Measurements from ENCODE around the gene AMBP.

The AMBP gene

DNA sequence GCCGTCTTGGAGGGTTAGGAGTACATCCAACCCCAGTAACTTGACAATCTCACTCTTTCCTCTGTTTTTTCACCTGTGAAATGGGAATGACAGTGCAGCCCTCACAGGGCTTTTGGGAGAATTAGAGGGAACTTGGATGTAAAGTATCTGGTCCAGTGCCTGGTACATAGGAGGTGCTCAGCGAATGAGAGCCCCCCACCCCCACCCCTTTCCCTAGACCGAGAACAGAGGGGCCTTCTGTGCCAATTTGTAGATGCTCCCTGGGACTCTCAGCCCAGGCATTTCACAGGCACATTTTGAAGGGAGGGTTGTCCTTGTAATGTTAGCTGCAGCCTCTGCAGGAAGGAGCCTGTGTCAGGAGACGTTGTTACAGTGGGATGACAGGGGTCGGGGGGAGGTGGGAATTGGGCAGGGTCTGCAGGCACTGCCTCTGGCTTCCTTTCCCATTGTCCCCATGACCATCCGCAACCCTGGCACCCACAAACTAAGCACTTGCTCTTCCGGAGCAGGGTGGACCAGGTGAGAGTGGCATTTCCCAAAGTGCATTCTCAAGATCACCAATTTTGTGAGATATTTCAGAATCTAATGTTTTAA is 47.0 kb downstream of the AMBP start:
- DNase-seq (ENCODE audit: low read depth): no peak

DNA sequence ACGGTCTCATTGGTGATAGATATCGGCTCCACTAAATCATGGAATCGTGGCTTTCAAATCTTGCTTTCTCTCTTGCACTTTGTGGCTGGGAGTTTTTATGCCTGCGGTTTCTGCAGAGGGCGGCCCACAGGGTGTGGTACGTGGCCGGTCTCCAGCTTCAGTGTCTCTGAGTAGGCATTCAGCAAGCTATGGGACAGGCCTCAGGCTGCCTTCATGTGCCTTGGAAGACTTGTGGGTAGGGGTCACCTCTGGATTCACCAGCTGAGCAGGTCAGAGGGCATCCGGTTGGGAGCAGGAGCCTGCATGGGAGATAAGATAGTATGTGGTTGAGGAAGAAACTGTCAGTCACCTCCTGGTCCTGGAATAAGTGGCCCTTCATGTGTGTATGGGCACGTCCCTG is 47.7 kb downstream of the AMBP start:
- no peak for DNase-seq (ENCODE audit: low read depth)

DNA sequence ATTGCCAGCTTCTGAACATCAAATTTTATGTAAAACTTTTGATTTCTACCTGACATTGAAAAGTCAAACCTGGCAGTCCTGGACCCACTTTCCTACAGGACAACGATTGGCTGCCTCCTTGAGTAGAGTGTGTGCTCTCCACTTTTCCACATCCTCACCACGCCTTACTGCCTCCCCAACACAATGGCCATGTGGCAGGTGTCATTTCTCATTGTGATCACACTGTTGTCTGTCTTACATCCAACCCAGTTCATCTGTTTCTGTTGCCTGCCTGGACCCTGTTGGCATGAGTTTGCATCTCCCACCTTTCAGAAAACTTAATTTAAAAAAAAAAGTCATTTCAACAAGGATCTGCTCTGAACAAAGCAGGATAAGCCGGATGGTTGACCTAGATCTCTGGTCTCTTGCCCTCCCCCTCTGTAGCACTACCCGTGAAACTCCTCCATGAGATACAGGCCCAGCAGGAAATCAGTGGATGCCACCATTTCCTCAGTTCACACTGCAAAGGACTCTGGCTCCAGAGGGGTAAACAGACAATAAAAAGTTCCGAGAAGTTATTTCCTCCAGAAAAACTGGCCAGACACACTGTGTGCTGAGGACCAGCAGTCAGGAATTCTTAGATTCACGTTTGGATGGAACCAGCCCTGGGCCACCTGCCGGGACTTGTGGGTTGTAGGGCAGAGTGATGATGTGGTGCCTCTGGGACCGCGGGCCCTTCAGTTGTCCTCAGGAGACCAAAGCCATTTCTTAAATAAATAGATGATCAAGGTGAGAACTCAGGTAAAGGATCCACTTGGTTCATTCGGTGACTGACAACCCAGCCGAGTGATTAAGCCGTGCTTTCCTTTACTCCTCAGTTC is 48.6 kb downstream of the AMBP start:
- DNase-seq (ENCODE audit: low read depth): no peak

DNA sequence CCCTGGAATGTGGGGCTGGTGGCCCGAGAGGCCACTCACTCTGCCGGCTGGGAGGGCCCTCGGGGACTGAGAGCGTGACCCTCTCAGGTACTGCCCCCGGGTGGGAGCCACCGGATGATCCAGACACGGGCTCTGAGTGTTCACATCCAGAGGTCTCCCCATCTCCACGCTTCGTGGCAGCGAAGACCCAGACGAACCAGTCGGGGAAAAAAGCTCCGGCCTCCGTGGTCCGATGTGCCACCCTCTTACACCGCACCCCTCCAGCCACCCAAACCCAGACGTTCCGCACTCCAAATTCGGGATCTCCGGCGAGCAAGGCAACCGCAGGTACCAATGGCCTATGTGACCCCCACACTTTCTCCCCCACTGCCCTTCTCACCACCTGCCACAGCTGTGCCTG is 49.5 kb downstream of the AMBP start:
- no peak for DNase-seq (ENCODE audit: low read depth)

DNA sequence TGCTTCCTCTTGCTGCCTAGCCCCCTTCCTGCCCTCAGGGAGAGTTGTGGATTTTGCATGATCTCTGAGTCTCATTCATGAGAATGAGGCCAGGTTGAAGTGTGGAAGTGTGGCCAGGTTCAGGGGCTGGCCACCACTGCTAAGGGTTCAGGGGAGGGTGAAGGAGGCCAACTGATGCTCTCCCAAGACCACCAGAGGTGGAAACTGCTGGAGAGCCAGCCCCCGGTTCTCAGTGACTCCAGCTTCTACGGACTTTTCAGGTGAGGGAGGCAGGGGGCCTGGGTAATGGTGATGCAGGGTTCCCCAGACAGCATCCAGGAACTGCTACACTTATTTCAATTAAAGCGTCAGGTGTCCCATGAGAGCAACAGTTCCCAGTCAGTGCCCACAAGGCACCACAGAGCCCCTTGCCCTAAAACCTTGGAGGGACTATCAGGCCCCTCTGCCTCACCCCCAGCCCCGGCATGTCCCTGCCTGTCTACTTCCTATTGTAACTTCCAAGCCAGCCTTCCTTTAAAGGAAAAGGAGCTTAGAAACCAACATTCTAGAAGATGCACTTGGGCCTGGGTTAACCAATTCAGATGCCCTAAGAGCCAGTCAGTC is 50.1 kb downstream of the AMBP start:
- DNase-seq (ENCODE audit: low read depth): no peak

DNA sequence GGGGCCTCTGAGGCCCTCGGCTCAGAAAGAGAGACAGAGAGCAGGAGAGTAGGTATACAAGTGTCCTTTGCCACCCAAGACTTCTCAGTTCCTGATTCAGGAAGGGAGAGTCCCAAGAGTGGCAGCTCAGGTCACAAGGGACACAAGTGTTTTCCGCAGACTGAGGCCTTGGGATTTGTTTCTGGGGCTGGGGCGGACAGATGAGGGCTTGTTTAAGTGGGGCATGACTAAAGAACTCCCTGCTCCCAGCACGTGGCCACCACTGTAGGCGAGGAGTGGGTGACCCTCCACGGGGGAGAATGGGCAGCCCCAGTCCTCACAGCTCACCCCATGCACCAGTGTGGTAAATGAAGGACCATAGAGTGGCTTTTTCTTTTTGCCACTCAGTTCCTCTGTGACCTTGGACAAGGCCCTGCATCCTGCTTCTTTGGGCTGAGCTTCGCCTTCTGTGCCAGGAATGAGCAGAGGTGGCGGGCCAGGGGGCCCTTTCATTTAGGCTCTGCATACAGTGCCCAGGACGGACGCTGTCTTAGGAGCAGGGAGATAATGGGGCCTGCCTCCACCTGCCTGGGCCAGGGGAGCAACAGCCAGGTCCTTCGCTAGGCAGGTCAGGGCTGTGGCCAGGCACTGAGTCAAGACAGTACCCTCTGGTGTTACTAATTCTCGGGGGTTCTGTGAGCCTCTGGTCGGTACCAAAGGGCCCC is 50.8 kb downstream of the AMBP start:
- no peak for DNase-seq (ENCODE audit: low read depth)

DNA sequence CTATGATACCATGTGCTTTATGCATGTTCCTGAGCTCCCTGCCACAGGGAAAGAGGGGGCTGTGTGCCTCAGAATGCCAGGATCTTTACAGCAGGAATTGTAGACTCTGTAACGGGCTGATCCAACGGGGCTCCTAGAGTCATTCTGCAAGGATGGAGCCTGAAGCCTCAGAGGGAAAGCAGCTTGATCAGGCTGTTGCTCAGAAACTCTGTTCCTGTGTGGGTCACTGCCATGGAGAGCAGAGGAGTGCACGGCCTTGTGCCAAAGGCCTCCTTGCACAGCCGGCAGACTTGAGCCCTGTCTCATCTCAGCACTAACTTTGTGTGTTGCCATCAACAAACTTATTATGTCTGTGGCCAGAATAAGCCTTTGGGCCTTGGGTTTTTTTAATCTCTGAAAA is 51.8 kb downstream of the AMBP start:
- DNase-seq (ENCODE audit: low read depth): no peak

DNA sequence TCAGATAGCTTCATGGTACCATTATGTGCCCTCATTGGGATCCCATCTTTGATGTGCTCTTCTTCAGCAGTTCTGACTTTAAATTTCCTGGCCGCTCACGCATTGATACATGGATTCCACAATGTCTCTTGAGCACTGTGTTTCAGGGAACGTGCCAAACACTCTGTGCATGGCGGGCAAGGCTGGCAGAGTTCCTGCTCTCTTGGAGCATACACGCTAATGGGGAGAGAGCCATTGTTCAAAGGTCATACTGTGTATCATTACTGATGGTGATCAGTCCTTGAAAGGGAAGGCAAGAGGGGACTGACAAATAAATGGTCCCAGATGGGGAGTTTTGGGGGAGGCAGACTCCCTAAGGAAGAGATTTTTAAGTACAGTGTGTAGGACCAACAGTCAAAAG is 52.3 kb downstream of the AMBP start:
- DNase-seq (ENCODE audit: low read depth): no peak

DNA sequence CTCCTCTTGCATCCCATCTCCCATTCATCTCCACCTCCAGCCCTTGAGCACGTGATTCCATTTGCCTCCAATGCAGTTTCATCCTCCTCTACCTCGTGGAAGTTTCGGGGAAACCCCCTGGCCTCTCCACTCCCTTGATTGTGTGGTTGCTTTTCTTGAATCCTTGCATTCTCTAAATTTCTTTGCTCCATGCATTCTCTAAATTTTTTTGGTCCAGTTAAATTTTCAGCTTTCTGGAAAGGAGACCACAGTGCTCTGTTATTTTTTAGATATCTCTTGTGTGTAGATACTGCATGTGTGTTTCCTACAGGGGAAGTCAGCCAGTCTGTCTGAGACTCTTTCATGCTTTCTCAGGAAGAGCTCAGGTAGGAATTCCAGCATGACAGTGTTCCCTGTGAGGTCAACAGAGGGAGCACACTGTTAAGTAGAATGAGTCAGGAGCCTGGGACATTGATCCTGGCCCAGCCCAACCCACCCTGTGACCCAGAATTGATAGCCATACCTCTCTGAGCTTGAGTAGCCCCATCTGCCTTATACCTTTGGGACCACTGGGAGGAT is 52.8 kb downstream of the AMBP start:
- no peak for DNase-seq (ENCODE audit: low read depth)

DNA sequence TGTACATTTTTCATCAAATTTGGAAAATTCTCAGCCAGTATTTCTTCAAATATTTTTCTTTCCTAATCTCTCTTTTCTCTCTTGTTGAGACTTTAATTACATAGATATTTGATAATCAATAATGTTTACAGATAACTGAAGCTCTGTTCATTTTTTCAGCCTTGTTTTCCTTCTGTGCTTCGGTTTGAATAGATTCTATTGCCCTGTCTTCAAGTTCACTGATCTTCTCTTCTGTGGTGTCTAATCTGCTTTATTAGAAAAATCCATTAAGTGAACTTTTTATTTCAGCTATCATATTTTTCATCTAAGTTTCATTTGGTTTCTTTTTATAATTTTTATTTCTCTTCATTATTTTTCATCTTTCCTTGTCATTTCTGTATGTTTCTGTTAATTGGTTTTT is 54.1 kb downstream of the AMBP start:
- no peak for DNase-seq (ENCODE audit: low read depth)

DNA sequence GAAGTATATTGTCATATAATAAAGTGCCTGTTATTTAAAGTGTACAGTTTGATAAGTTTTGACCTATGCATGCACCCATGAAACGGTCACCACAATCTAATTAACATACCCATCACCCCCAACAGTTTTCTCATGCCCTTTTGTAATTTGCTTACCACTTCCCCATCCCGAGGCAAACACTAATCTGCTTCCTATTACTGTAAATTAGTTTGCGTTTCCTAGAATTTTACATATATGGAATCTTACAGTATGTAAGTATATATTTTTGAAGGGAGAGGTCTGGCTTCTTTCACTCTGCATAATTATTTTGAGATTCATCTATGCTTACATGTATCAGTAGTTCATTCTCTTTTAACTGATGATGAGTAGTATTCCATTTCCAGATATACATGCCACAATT is 56.5 kb downstream of the AMBP start:
- no peak for DNase-seq (ENCODE audit: low read depth)

DNA sequence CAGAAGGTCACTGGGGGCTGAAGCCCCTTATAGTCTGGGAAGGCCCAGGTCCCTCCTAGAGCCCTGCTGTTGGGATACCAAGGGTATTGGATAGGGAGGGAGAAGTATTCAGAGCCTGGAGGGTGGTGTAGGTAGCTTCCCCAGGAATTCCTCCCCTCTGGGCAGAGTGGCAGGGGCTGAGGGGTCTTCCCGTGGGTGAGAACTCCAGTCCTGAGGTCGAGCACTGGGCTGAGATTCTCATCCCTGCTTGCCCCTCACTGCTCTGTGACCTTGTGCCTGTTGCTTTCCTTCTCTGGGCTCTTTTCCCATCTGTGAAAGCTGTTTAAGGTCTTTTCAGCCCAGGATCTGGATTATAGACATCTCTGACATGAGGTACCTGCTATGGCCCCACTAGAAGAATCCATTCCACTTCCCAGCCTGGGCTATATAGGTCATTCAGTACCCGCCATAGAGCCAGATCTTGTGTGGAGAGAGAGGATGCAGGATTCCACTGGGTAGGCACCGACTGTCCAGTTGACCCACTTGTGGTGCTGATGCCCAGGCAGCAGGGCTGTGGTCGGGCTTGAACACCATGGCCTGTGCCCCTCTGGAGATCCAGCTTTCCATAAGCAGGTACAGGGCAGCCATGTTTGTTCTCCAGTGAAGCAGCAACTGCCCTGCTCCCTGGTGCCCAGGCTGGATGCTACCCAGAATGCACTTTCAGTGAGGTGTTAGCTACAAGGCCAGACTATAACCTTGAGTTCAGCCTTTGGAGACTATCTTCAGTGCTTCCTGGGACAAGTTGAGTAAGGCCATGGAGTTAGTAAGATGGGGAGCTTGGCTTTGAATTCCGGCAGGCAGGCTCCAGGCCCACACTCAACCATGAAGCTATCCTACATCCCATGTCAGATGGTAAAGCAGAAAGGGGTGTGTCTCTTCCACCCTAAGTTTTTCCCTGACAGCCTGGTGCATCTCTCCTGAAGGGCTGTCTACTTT is 60.1 kb downstream of the AMBP start:
- no peak for DNase-seq (ENCODE audit: low read depth)

DNA sequence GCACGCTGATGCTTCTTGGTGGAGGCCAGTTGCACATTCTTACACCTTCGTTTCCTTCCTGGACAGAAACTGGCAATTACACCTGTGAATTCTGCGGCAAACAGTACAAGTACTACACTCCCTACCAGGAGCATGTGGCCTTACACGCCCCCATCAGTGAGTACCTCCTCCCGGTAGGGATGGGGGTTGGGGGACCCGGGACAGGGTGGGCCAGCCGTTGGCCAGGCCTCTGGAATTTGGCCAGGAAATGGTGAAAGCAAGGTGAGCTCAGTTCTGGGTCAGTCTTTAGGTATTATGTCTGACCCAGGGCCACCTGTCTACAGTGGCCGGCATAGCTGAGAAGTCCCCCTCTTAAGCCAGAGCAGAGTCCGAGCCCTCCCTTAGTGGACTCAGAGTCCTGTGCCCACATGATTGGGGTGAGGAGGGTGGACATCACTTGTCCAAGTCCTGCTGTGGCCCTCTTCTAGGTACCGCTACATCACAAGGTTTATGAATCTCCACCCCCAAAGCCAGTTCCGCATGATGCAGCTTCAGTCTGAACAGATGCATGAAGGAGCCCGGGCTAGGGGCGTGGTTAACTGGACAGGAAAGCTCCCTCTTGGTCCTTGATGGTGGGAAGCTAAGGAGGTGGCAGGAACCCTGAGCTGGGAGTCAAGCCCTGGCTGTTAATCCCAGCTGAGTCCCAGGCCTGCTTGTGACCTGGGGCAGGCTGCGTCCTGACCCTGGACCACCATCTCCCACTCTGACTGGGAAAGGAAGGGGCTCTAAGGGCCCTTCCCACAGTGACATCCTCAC is 61.3 kb downstream of the AMBP start:
- DNase-seq (ENCODE audit: low read depth): no peak

DNA sequence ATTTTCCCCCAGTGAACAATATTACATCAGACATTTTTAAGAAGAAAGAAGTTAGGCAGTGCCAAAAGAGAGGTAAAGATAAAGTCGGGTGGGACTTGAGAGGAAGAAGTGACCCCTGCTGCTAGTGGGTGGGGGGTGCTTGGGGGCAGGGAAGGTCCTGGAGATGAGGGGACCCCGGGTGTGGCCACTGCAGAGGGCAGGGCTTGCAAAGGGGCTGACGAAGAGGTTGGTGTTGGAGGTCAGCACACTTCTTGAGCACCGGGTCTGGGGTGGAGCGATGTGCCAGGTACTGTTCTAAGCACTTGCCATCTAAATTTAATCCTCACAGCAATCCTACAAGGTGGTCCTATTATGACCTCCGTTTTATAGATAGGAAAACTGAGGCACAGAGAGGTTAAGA is 62.0 kb downstream of the AMBP start:
- DNase-seq (ENCODE audit: low read depth): no peak

DNA sequence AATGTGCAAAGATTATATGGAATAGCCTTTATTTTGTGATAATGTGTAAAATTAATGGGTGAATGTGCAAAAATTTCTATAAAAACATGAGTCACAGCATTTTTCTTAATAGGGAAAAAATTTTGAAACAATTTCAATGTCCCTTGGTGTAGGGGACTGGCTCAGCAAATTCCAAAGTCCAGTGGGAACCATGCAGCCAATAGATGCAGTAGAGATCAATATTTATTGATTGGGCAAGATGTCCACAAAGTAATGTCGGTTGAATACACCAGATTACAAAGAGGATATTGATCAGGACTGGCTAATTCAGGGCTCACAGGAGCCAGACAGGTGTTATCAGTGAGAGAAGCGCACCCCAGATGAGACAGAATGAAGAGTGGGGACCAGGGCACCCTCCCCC is 62.5 kb downstream of the AMBP start:
- no peak for DNase-seq (ENCODE audit: low read depth)

DNA sequence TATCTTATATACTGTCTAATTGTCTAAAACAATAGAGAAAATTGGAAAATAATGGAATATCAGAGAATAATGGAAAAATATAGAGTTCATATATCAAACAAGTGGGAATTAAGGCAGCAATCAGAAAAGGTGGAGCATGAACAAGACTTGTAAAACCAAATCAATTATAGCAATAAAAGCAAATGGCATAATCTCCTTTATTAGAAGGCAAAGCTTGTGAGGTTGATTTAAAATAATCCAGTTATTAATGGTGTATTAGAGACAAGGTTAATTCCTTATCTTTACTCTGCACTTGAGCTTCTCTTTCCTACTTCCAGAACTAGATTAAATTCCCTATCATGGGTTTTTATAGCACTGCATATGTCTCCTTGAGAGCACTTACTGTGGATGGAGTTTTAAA is 64.1 kb downstream of the AMBP start:
- DNase-seq (ENCODE audit: low read depth): no peak

DNA sequence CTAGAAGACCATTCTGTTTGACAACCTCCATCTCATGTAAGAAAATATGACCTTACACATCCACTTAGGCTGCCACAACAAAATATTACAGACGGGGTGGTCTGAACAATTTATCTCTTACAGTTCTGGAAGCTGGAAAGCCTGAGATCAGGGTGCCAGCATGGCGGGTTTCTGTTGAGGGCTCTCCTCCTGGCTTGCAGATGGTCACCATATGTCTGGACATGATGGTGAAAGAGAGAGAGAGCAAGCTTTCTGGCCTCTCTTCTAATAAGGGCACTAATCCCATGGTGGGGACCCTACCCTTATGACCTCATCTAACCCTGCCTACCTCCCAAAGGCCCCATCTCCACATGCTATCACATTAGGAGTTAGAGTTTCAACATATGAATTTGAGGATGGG is 66.0 kb downstream of the AMBP start:
- DNase-seq (ENCODE audit: low read depth): no peak

DNA sequence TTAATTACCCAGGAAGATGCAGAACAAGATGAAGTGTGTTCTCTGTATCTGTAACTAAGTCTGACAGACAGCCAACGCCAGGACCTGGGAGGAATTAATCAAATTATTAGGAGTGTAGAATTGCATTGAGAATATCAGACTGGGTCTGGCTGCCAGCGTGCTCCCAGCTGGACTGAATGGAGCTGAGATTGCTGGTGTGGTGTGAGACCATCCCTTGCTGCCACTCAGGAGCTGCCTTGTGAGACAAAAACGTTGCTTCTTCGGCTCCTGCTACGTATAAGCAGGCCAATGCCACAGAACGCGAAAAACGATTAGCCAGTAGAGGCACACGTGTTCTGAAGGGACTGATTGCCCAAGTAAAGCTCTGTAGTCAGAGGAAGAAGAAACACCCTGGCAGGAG is 66.8 kb downstream of the AMBP start:
- no peak for DNase-seq (ENCODE audit: low read depth)

Measured in HS-27A (cell line).